Upper lobe of left lung (tissue), 6 donors: ENCODE measurements around the gene FHIT. TPM values are rescaled to one million over a fixed set of nuclear protein-coding genes. Genes with fewer than 3 reads are reported as not detected.

ENCODE experiments used
- ATAC-seq, 2 donors: fragments of 200-7000 bp; cut with Tn5 transposase; one replicate each; pipeline ENCODE4 v1.9.1; 2022; ENCODE audit warnings: mild to moderate bottlenecking in 2 of 2, moderate library complexity in 2 of 2; ENCODE audit not compliant: low FRiP score in 2 of 2
- DNase-seq, 2 donors: peaks; one replicate each; pipeline ENCODE4 v3.0.0-alpha.2; 2019 to 2020
- H3K27ac ChIP-seq, 4 donors: fragments of 200-600 bp; sonication (generic); one replicate each; pipeline ENCODE4 v1.5.1; 2016 to 2019
- H3K27me3 ChIP-seq, 4 donors: fragments of 200-600 bp; sonication (generic); one replicate each; pipeline ENCODE4 v1.5.1; 2017 to 2019
- H3K36me3 ChIP-seq, 4 donors: fragments of 200-600 bp; sonication (generic); one replicate each; pipeline ENCODE4 v1.5.1; 2016 to 2019
- H3K4me1 ChIP-seq, 4 donors: fragments of 200-600 bp; sonication (generic); one replicate each; pipeline ENCODE4 v1.5.1; 2018 to 2019
- H3K4me3 ChIP-seq, 4 donors: fragments of 200-600 bp; sonication (generic); one replicate each; pipeline ENCODE4 v1.5.1; 2017 to 2019; ENCODE audit warnings: mild to moderate bottlenecking in 2 of 4, moderate library complexity in 1 of 4
- H3K9me3 ChIP-seq, 4 donors: fragments of 200-600 bp; sonication (generic); one replicate each; pipeline ENCODE4 v1.5.1; 2018 to 2019
- CTCF ChIP-seq, 6 experiments: fragments of 450-650 bp in 4 of 6; fragments of 200-600 bp in 2 of 6; sonication (generic) in 2 of 6; IDR thresholded peaks; one replicate each; pipeline ENCODE4 v1.5.1; 2016 to 2019; ENCODE audit warnings: antibody characterized with exemption in 6 of 6
- EP300 ChIP-seq, 4 donors: sonication (generic); formaldehyde crosslinking; IDR thresholded peaks; one replicate each; pipeline ENCODE4 v1.5.1; 2017; ENCODE audit warnings: antibody characterized with exemption in 4 of 4, control low read depth in 2 of 4
- POLR2A ChIP-seq, 4 donors: fragments of 450-650 bp; IDR thresholded peaks; one replicate each; pipeline ENCODE4 v1.5.1; 2016 to 2017; ENCODE audit warnings: antibody characterized with exemption in 4 of 4, mild to moderate bottlenecking in 2 of 4
- POLR2AphosphoS5 ChIP-seq, 2 donors: sonication (generic); formaldehyde crosslinking; IDR thresholded peaks; one replicate each; pipeline ENCODE4 v1.5.1; 2017; ENCODE audit warnings: antibody characterized with exemption in 2 of 2
- WGBS, 2 donors: methylation state at CpG; one replicate each; pipeline ENCODE4 v1.1.5; 2017 to 2018; 5-methylcytosine and 5-hydroxymethylcytosine counted together
- total RNA-seq, 6 donors: library from RNA; depleted of rRNA in 4 of 6; stranded (reverse); fragments of >200 nt in 4 of 6; gene quantifications; one replicate each; pipeline versions ENCODE4 v1.1.0 to v1.2.1, GENCODE V29; 2016 to 2021
- donor health status: DM: no; HTN: no; CAD: no; lungs with moderate emphysema.
- donor health status: DM: no; HTN: yes; CAD: no; lungs with severe emphysema.

Gene FHIT
- total RNA-seq, 6 donors from 2014 or later = 6.8 to 56.6 (median 11.1) TPM

- no peaks in the 10 kb centered on the region for H3K27me3 ChIP-seq
Measured at GRCh38 chr3:61237858-61238257, 13.4 kb downstream of the FHIT start.

DNA sequence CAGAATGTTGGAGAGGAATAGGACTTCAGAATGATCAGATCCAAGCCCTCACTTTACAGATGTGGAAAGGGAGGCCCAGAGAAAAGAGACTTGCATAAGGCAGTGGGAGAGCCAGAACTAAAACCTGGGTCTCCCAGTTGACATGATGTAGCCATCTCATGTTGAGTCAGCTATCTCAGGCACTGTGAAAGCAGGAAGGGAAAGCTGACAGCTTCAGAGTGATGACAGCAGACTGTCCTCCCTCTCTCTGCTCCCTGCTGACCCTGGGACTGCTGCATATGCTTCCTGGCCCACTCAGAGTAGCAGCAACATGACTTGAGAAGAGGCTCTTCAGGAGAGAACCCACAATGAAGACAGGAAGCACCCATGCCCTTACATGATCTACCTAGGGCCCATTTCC is 14.7 kb downstream of the FHIT start:
- H3K27ac ChIP-seq = no peak overlapping the region
- no peak for ATAC-seq
- TF ChIP-seq EP300 (IDR thresholded peaks at IDR 0.05) (no peak), POLR2AphosphoS5 (IDR thresholded peaks at IDR 0.05) (no peak), CTCF (IDR thresholded peaks at IDR 0.05) (no peak), POLR2A (IDR thresholded peaks at IDR 0.05) (no peak)

More at GRCh38 chr3:61237858-61238257, 13.4 kb downstream of the FHIT start:
- ATAC-seq (no peak), DNase-seq (no peak)
- no peak for TF ChIP-seq POLR2AphosphoS5 (IDR thresholded peaks at IDR 0.05)
- no peak for TF ChIP-seq CTCF (IDR thresholded peaks at IDR 0.05)
- TF ChIP-seq POLR2A (IDR thresholded peaks at IDR 0.05) = no peak
- no peak for TF ChIP-seq EP300 (IDR thresholded peaks at IDR 0.05)
- WGBS, 2 donors = 73 to 74% methylated on average over 1 of the region's 1 CpG
- Histone ChIP-seq H3K27ac (no peak overlapping the region), H3K4me3 (no peak overlapping the region), H3K36me3 (no peaks in the 10 kb centered on the region), H3K4me1 (peaks cover 6 to 7% (median 7%) of the 10 kb centered on the region in 4 donors), H3K9me3 (no peaks in the 10 kb centered on the region)

DNA sequence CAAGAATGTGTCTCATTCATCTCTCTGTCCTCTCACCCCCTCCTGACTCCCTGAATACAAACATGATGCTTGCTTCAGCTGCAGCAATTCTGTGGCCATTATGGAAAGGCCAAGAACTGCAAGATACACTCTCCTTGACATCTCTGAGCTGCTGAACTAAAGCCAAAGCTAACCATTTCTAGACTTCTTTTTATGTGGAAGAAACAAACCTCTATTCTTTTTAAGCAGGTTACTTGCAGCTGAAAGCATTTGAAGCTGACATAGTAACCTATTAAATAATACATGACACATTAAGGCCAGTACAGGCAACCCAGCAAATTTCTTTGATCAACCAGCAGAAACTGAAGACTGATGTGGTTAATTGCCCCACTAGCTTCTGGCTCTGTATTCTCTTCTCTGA is 17.5 kb downstream of the FHIT start:
- Histone ChIP-seq H3K27me3 (no peaks in the 10 kb centered on the region), H3K4me3 (no peak overlapping the region), H3K4me1 (no peaks in the 10 kb centered on the region), H3K9me3 (no peaks in the 10 kb centered on the region), H3K36me3 (no peaks in the 10 kb centered on the region), H3K27ac (no peak overlapping the region)
- ATAC-seq (no peak), DNase-seq (no peak)
- no peak for TF ChIP-seq CTCF (IDR thresholded peaks at IDR 0.05)
- TF ChIP-seq EP300 (IDR thresholded peaks at IDR 0.05) = no peak
- no peak for TF ChIP-seq POLR2AphosphoS5 (IDR thresholded peaks at IDR 0.05)
- no peak for TF ChIP-seq POLR2A (IDR thresholded peaks at IDR 0.05)

More for the DNA sequence above, 14.7 kb downstream of the FHIT start:
- Histone ChIP-seq H3K4me3 (no peak overlapping the region), H3K27me3 (no peaks in the 10 kb centered on the region), H3K4me1 (peaks cover 6 to 7% (median 7%) of the 10 kb centered on the region in 4 donors), H3K36me3 (no peaks in the 10 kb centered on the region), H3K9me3 (no peaks in the 10 kb centered on the region)
- no peak for DNase-seq

DNA sequence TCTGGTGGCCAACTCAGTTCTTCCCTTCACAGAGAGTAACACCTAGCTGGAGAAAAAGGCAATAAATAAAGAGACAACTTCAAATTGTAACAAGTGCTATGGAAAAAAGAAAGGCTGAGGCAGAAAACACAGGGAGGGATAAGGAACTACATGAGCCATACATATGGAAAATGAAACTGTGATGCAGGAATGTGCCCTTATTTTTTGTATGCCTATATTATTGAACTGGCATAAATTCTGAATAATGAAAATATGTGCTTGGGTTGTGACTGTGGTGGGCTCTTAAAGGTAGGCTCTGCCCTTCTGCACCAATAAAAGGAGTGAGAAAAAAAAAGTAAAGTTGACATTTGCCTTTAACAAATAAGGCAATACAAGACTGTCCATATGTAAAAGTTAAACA is 19.6 kb downstream of the FHIT start:
- ATAC-seq (no peak), DNase-seq (no peak)
- Histone ChIP-seq H3K36me3 (no peaks in the 10 kb centered on the region), H3K9me3 (no peaks in the 10 kb centered on the region), H3K27me3 (no peaks in the 10 kb centered on the region), H3K4me1 (no peaks in the 10 kb centered on the region), H3K4me3 (no peak overlapping the region), H3K27ac (no peak overlapping the region)
- no peak for TF ChIP-seq CTCF (IDR thresholded peaks at IDR 0.05)
- TF ChIP-seq POLR2AphosphoS5 (IDR thresholded peaks at IDR 0.05) = no peak
- TF ChIP-seq EP300 (IDR thresholded peaks at IDR 0.05) = no peak
- TF ChIP-seq POLR2A (IDR thresholded peaks at IDR 0.05) = no peak

DNA sequence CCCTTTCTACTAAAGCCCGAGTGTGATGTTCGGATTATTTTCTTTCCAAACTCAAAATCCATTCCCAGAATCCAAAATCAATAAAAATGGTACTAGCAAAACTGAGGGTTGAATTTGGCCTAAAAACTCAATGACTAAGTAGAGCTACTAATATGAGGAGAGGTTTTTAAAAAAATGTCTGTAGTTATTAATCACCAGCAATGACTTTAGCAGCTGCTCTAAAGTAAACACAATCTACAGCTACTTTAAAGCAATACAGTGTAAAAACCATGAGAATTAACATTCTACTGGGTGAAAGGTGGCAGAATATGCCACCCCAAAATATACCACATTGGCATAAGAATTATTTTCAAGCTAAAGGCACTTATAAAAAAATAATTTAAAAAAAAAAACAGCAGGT is 23.5 kb downstream of the FHIT start:
- Histone ChIP-seq H3K4me1 (no peaks in the 10 kb centered on the region), H3K9me3 (no peaks in the 10 kb centered on the region), H3K27me3 (no peaks in the 10 kb centered on the region), H3K27ac (no peak overlapping the region), H3K36me3 (no peaks in the 10 kb centered on the region), H3K4me3 (no peak overlapping the region)
- 64 to 71% methylated on average over 2 of the region's 2 CpGs for WGBS, 2 donors
- ATAC-seq (no peak), DNase-seq (no peak)
- TF ChIP-seq POLR2A (IDR thresholded peaks at IDR 0.05) (no peak), POLR2AphosphoS5 (IDR thresholded peaks at IDR 0.05) (no peak), EP300 (IDR thresholded peaks at IDR 0.05) (no peak), CTCF (IDR thresholded peaks at IDR 0.05) (no peak)
